ENCODE measurements around the gene SLC7A4. TPM values are rescaled to one million over a fixed set of nuclear protein-coding genes. Genes with fewer than 3 reads are reported as not detected.

The SLC7A4 gene
- total RNA-seq, 2 experiments from 2014 or later, result not detected

DNA sequence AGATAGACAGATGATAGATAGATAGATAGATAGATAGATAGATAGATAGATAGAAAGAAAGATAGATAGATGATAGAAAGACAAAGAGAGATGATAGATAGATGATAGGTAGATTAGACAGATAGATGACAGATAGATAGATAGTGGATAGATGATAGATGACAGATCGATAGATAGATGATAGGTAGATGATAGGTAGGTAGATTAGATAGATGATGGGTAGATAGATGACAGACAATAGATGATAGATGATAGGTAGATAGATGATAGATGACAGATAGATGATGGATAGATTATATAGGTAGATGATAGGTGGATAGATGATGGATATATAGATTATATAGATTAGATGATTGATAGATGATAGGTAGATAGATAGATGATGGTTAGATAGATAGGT, 46.0 kb downstream of the SLC7A4 start:
- Mint-ChIP-seq H3K4me1 (ENCODE audit: low read depth) (peaks cover 21% of the 10 kb centered on the region), H3K27ac (no peak overlapping the region), H3K36me3 (ENCODE audit: low read depth) (peaks cover 17% of the 10 kb centered on the region), H3K27me3 (no peaks in the 10 kb centered on the region), H3K9me3 (no peaks in the 10 kb centered on the region), H3K4me3 (no peak overlapping the region)
- ChIA-PET CTCF (no interaction called here), POLR2A (interaction anchor here (3.6 kb wide), 1 partner anchor 12 kb away, joined by 20 read pairs; no protein-coding TSS in a partner anchor)
- DNase-seq, result no peak
- no peak for ATAC-seq
- TF ChIP-seq, protein P1, sequence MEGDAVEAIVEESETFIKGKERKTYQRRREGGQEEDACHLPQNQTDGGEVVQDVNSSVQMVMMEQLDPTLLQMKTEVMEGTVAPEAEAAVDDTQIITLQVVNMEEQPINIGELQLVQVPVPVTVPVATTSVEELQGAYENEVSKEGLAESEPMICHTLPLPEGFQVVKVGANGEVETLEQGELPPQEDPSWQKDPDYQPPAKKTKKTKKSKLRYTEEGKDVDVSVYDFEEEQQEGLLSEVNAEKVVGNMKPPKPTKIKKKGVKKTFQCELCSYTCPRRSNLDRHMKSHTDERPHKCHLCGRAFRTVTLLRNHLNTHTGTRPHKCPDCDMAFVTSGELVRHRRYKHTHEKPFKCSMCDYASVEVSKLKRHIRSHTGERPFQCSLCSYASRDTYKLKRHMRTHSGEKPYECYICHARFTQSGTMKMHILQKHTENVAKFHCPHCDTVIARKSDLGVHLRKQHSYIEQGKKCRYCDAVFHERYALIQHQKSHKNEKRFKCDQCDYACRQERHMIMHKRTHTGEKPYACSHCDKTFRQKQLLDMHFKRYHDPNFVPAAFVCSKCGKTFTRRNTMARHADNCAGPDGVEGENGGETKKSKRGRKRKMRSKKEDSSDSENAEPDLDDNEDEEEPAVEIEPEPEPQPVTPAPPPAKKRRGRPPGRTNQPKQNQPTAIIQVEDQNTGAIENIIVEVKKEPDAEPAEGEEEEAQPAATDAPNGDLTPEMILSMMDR (IDR thresholded peaks at IDR 0.05), result no peak
- intact Hi-C loops (cut with micrococcal nuclease), result no loop called here

DNA sequence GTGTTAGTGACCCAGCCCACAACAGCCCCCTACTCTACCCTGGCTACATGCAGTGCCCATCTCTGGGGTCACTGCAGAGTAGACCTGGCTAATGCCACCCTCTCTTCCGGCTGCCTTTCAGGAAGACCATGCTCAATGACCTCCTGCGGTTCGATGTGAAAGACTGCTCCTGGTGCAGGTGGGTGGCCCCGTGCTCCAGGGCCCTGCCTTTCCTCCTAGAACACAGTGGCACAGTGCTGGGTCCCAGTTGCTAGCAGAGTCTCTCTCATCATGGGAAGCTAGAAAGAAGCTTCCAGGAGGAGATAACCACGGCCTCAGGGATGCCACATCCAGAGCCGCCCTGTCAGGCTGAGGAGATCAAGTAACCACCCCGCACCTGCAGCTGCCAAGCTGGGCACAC, 46.6 kb downstream of the SLC7A4 start:
- no peak for DNase-seq
- CTCF ChIA-PET, result no interaction called here
- TF ChIP-seq, protein P1 (IDR thresholded peaks at IDR 0.05), result no peak
- no peaks in the 10 kb centered on the region for H3K27me3 Mint-ChIP-seq
- H3K36me3 Mint-ChIP-seq (ENCODE audit: low read depth), result peaks cover 17% of the 10 kb centered on the region
- no peak overlapping the region for H3K4me3 Mint-ChIP-seq
- ATAC-seq, result no peak
- POLR2A ChIA-PET, result interaction anchor here (3.6 kb wide), 1 partner anchor 13 kb away, joined by 20 read pairs; no protein-coding TSS in a partner anchor
- H3K27ac Mint-ChIP-seq, result no peak overlapping the region
- intact Hi-C loops (cut with micrococcal nuclease), result no loop called here
- no peaks in the 10 kb centered on the region for H3K9me3 Mint-ChIP-seq
- H3K4me1 Mint-ChIP-seq (ENCODE audit: low read depth), result peaks cover 26% of the 10 kb centered on the region

DNA sequence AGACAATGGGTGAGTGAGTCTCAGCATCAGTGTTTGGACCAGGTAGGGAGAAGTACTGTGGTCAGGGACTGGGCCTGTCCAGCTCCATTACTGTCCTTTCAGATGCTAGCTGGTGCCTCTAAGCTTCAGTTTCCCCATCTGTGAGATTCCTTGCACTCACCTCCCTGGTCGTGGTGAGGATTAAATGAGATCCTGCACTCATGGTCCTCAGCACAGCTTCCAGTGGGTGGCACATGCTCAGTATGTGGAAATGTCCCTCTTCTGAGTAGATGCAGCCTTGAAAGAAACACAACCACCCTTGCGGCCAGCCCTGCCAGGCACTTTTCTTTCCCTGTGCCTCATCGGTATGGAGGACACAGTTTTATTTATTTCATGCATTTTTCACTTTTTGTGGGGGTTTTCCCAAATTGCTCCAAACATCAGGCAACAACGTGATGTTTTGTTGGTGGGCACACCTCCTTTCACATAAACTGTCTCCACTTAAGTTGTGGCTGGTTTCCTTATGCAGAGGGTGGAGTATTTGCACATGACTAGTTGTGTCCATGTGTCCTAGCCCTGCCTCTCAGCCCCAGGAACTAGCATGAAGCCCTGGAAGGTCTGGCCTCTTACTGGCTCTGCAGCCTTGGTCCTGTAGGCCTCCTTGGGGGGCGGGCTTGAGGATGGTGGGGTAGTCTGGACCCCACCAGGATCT, 49.1 kb downstream of the SLC7A4 start:
- Mint-ChIP-seq H3K4me1 (ENCODE audit: low read depth) (peaks cover 40% of the 10 kb centered on the region), H3K36me3 (ENCODE audit: low read depth) (peaks cover 15% of the 10 kb centered on the region), H3K27me3 (no peaks in the 10 kb centered on the region), H3K9me3 (peaks cover 4% of the 10 kb centered on the region), H3K27ac (peak overlapping the region; percentile 84), H3K4me3 (peak overlapping the region; percentile 92)
- ATAC-seq, result no peak
- POLR2A ChIA-PET, result interaction anchor here (2.4 to 5.2 kb wide), 2 partner anchors 11 to 18 kb away, joined by 8 to 51 read pairs; partner anchors contain the start of gene THAP7
- intact Hi-C loops (cut with micrococcal nuclease), result no loop called here
- DNase-seq, result no peak
- CTCF ChIA-PET, result interaction anchor here (1.2 to 4.2 kb wide), 3 partner anchors 10 to 98 kb away, joined by 3 to 13 read pairs (median 6); no protein-coding TSS in a partner anchor
- TF ChIP-seq, protein P1 (IDR thresholded peaks at IDR 0.05), result no peak

DNA sequence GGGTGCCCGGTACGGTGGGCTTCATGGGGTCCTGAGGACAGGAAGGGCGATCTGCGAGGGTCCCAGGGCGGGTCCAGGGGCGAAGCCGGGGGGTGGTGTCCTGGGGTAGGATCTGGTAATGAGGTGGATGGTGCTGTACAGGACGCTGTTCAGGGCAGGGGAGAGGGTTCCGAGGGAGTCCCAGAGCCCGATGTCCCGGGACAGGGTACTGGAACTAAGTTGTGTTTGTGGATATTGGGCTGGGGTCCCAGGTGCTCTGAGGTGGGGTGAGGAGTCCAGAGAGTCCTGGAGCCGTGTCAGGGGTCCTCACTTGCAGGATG, 49.8 kb downstream of the SLC7A4 start:
- Mint-ChIP-seq H3K27ac (peak overlapping the region; percentile 84), H3K4me3 (peak overlapping the region; percentile 92), H3K36me3 (ENCODE audit: low read depth) (peaks cover 11% of the 10 kb centered on the region), H3K27me3 (no peaks in the 10 kb centered on the region), H3K9me3 (peaks cover 4% of the 10 kb centered on the region), H3K4me1 (ENCODE audit: low read depth) (peaks cover 40% of the 10 kb centered on the region)
- TF ChIP-seq, protein P1 (IDR thresholded peaks at IDR 0.05), result no peak
- ATAC-seq (no peak), DNase-seq (no peak)
- CTCF ChIA-PET, result interaction anchor here (1.0 to 4.2 kb wide), 6 partner anchors 9 to 97 kb away, joined by 3 to 13 read pairs (median 4); no protein-coding TSS in a partner anchor
- intact Hi-C loops (cut with micrococcal nuclease), result no loop called here
- POLR2A ChIA-PET, result interaction anchor here (0.9 to 5.2 kb wide), 4 partner anchors 8 to 25 kb away, joined by 3 to 51 read pairs (median 6); partner anchors contain the start of gene THAP7

Measured in activated CD8-positive, alpha-beta T cell treated with anti-CD3 and anti-CD28 coated beads for 36 hours (primary cell).